GM18870 (cell line): ENCODE measurements around the gene RAD18.

Experiments used
- ATAC-seq: cut with Tn5 transposase; IDR thresholded peaks from one replicate; pipeline ENCODE4 v1.9.1; 2021; ENCODE audit warnings: moderate library complexity; ENCODE audit not compliant: unreplicated experiment

The RAD18 gene

DNA sequence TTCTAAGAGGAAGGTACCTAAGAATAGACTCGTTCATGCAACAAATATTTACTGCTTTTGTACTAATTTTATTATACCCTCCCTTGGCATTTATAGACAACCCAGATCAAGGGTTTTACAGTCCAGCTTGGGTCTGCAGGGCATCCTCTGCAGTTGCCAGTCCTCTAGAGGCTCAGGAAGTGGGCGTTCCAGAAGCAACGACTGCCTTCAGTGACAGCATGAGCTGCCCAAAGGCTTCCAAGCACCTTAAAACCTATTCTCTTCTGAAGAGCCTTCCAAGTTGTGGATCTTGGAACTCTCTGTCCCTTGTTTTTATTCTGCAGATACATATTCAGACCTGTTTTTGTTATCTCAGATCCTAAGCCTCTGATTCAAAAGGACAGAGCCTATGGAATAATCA is 95.6 kb downstream of the RAD18 start:
- no peak for ATAC-seq

DNA sequence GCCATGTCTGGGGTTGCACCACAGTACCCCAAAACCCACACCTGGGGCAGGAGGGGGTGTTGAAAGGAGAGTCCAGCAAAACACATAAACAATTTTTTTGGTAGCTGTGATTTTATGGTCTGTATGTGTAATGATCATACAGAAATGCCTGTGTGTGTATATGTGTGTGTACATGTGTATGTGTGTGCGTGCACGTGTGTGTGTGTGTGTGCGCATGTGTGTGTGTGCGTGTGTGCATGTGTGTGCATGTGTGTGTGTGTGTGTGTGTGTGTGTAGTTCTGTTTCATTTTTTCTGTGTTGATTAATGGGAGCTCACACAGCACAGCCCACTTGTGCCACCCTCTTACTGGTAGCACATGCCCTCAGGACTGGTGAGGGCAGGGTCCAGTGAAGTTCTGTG is 97.6 kb downstream of the RAD18 start:
- no peak for ATAC-seq

DNA sequence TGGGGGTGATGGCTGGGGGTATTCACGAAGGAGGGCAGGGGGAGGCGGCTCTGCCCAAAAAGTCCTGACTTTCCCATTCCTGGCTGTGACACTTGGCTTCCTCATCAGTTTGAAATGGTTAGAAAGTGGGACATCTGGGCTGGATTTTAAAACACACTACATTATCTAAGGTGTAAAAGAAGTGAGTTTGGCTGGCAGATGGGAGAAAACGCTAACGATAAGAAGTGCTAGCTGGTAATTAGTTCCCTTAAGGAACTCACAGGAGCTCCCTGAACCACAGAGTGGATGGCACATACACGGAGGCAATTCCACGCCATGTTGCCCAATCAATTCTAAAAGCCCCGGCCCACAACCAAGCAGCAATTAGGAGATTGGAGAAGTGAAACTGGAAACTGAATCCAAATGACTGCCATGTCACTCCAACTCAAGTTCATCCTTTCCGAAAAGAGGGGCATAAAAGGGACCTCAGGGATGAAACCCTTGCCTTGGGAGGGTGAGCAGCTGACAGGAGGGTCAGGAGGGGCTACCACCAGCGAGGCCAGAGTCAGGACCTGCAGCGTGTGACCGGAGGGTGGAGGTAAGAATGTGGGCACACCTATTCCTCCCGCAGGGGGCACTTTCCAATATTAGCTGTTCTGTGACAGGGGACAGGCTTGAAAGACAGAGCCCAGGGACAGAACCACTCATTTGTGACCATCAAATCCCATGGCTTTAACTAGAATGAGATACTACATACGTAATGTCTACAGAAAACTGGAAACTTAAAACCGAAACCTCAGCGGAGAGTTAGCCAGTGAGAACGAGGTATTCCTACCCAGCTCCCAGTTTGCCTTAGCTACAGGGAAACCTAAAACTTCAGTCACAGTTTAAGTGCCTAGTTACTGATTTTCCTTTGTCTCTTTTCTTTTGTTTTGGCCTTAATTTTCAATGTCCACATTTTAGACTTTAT is 98.6 kb downstream of the RAD18 start:
- no peak for ATAC-seq

DNA sequence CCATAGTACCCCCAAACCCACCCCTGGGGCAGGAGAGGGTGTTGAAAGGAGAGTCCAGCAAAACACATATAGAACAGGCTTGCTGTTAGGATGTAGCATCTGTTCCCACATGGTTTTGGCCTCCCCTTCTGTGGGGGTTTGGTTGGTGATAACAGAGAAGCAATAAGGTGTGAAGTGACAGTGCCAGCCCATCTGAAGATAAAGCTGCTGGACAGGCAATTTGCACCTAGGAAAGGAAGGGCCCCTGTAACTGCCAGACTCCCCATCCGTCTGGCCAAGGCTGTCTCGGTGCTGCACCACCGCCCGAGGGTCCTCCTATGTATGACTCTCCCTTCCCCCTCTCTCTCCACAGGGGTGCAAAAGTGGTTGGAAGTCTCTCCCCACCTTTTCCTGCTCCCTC is 99.4 kb downstream of the RAD18 start:
- no peak for ATAC-seq

DNA sequence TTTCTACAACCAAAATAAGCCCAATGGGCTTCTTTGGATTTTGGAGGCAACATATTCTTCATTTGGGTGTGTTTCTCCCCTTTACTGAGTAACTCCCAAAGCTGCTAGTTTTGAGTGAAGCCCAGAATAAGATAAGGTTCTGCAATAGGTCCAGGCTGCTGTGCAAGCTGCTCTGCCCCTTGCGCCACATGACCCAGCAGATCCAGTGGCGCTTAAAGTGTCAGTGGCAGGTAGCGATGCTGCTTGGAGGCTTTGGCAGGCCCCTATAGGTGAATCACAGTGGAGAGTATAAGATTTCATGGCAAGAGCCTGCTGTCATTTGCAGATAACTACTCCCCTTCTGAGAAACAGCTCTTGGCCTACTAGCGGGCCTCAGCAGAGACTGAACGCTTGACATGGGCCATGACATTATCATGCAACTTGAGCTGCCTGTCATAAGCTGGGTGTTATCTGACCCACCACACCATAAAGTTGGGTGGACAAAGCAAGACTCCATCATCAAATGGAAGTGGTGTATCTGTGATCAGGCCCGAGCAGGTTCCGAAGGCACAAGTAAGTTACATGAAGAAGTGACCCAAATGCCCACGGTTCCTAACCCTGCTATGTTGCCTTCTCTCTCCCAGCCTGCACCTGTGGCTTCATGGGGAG is 105.4 kb downstream of the RAD18 start:
- no peak for ATAC-seq

DNA sequence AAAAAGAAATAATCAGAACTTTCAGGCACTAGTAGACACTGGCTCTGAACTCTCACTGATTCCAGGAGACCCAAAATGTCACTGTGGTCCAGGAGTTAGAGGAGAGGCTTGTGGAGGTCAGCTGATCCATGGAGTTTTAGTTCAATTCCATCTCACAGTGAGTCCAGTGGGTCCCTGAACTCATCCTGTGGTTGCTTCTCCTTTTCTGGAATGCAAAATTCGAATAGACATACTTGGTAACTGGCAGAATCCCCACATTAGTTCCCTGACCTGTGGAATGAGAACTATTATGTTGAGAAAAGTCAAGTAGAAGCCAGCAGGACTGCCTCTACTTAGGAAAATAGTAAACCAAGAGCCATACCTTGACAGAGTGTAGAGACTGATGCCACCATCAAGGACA is 106.6 kb downstream of the RAD18 start:
- no peak for ATAC-seq

DNA sequence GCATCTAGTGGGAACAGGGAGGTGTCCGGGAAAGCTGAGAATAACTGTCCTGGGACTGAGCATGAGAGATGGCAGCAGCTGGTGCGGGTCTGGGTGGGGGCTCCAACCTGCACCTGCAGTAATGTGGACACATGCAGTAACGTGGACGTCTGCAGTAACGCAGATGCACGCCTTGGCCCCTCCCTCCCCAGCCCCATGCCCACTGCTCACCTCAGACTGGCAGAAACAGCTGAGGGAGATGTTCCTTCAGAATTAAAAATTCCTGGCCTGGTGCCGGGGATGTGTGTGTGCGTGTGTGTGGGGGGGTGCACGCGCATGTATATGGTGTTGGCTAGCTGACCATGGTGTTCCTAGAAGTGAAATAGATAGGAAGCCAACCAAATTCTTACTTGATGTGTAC is 107.2 kb downstream of the RAD18 start:
- ATAC-seq = no peak

DNA sequence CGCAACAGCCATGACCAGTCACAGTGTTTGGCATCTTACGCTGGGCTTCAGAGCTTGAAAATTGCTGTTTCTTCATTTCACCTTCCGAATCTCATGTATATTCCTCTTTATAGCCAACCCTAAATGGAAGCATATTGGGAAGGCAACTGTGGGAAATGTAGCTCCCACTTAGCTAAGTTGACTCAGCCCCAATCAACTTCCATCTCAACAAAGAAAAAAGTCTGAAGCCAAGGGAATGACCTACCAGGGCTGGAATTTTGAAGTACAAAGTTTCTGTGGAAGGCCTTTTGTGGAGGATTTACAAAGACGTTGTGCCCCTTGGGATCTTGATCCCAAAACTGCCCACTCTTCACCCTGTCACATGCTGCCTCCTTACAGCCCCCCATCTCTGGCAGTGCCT is 108.6 kb downstream of the RAD18 start:
- ATAC-seq = no peak

DNA sequence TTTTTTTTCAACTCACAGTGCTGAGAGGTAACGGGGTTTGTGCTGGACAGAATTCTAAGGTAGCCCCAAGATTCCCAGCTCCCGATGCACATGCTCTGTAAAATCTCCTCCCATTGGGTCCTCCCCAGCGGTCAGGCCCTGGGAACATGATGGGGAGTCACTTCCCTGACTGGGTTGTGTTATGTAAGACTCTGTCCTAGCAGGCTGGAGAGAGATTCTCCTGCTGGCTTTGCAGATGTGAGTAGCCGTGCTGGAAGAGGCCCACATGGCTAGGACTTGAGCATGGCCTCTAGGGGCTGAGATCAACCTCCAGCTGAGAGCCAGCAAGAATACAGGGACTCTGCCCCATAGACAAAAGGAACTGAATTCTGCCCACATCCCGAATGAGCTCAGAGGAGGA is 110.2 kb downstream of the RAD18 start:
- no peak for ATAC-seq

DNA sequence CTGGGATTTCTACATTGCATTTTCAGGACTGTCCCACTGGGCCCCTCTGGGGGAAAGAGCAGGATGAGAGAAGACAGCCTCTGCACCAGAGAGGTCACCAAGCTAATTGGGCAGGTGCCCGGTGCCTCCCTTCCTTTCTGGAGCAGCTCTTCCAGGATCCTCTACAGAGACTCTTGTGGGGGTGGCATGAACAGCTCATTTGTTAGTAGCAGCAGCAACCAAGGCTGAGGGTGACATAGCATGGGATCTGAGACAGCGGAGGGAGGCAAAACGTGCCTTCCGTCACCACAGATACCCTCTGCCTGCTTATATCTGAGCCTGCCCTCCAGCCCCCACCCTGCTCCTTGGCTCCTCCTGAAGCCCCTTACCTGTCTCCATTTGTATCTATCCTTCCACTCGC is 110.8 kb downstream of the RAD18 start:
- ATAC-seq = no peak

DNA sequence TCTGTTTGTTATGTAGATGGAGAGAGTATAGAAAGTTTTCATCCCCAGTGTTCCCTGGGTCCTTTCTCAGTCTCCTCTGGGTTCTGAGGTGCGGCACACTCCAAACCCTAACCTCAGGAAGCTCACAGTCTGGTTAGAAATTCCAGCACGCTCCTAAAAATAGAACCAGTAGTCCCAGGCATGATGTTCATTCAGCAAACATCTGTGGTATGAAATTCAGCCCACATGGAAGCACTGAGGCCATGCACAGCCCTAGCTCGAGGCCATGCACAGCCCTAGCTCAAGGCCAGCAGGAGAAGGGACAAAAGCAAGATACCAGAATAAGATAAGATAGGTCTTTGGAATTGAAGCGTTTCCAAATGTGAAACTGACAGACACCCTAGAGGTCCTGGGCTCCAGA is 111.6 kb downstream of the RAD18 start:
- ATAC-seq = no peak

DNA sequence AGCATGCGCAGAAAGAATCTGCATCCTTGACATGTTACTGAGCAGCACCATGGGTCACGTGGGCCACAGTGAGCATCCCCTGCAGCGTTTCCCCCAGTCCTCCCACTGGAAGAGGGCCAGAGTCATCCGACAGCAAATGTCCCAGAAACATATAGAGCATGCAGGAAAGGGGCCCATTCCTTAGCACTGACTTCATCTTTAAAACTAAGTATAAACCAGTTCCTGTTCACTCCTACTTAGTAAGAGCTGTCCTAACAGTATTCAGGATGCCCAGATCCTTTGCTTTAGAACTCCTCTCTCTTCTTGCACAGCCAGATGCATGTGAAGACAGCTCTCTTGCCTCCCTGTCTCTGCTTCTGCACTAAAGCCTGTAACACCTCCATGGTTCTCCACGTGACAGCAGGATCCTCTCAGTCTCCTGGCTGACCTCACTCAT is 114.6 kb downstream of the RAD18 start:
- ATAC-seq = no peak

DNA sequence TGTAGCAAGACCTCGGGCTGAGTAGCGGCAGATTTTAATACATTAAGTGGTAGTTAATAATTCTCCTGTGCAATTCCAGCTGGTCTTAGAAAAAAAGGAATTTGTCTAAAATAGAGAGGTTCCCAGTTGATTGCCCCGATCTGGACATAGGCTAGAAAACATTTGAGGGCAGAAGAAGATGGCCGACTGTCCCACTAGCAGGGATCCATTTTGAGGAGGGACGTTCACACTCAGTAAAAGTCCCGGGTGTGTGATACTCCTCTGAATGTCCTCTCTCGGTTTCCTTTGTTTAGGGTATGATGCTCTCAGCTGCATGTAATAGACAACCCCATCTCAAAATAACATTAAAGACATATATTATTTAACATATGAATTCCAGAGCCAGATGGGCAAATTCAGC is 116.0 kb downstream of the RAD18 start:
- ATAC-seq = no peak

DNA sequence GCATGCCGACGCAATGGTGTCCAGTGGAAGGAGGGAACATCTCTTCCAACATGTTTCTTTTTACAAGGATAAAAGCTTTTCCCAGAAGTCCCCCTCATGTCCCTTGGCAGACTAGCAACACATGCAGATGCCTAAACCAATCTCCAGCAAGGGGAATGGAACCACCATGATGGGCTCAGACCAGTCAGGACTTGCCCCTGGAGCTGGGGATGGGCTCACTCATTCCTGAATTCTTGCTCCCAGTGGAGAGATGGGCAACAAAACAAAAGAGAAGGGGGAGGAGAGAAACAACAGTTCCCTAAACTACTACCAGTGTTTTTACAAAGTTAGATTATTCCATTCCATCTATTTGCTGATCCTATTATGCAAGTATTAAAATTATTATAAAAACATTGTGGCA is 117.1 kb downstream of the RAD18 start:
- no peak for ATAC-seq

DNA sequence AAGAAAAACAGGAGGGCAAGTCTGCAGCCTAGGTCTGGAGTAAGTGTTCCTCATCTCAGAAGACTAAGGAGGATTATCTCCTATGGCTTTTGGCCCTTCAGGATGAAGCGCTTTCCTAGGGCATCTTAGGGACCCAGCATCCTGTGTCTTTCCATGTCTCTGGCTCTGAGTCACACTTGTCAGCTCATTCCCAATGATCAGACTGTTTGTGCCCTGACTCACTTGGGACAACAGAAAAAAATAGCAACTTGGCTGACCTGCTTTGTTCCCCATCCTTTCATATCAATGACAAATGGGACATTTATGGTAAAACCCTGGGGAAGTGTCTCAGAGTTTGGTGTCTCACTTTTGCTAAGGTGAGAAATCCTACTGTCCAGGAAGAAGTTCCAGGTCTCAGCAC is 117.6 kb downstream of the RAD18 start:
- no peak for ATAC-seq

DNA sequence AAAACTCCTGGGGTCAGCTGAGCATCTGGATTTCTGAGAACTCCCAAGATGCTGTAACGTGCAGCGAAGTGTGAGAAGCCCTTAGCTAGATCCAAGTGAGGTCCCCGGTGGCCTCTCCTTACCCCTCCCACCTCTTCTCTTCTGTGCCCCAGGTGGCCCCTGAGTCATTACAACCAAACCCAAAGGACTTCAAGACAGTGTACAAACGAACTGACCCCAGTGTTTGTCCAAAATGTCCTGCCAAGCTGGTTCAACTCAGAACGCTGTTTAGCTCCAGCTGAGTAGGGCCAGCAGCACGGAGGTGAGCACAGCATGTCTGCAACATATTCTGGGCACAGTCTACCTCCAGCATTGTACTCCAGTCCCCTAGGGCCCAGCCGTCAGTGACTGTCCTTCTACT is 119.9 kb downstream of the RAD18 start:
- no peak for ATAC-seq

DNA sequence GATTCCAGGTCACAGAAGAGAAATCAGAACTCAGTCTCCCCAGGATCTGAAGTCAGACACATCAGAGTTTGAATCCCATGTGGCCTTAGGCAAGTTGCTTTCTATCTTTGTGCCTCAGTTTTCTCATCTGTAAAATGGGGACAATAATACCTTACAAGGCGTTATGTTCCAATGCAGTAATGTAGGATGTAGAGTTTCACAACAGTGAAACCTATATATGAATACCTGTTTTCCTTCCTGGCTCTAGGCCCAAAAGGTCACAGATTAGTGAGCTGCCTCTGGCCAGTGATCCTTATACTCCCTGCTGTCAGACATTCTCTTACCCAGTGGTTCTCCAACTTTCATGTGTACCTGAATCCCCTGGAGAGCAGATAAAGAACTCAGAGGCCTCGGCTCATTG is 121.0 kb downstream of the RAD18 start:
- ATAC-seq = no peak

DNA sequence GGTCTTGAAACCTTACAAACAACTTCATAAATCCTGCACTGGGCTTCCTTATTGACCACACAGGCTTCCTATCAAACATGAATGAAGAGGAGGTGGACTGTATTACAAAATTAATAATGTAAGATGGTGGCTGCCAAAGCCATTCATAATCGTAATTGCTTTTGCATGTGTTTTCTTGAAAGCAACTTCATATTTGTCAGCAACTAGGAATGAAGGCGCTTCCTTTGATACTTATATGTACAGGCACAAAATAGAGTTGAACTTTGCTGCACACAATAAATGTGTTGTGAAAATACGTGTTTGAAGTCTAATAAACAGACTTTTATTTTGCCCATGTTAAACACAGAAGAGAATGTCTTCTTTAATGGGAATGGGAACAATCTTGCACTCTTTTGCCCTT is 121.8 kb downstream of the RAD18 start:
- no peak for ATAC-seq

DNA sequence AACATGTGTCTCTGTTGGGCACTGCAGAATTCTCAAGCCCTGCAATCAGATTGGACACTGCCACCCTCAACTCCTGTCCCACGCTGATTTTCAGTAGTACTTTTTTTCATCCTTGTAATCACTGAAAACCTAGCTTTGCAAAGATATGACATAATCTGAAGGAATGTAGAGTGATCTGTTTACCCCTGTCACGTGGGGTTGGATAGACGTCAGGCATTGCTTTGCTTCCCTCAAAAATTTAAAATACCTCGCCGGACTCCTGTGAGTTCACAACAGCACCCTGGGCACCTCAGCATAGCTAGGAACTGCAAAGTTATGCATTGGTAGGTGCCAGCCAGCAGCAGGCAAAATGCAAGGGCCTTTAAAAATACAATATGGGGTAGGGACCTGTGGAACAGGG is 122.7 kb downstream of the RAD18 start:
- no peak for ATAC-seq

DNA sequence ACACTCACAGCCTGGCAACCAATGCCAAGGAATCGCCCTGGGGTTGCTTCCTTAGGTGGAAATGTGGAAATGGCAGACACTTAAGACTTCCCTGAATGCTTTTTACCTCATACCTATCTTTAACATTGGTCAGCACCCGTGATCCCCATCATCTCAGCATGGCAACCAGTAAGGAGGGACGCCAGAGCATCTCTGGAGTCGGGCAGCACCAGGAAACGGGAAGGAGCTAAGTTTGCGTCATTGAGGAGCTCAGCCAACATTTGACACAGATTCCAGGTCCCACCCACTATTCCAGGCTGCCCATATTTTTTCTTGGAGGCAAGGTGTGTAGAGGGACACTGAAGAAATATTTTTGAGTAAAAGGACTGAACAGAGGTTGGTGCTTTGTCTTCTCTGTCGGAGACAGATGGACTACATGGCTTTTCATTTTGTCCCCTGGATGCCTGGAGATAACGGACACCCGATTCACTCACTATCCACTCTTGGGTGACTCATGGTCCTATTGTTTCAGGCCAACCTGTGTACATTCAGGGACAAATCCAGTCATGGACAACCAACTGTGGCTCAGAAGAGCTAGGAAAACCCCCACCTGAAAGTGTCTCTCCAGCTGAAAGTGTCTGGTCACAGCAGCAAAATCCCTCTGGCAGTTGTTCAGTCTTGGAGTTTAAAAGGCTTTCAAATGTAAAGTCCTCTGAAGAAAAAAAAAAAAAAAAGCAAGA is 123.5 kb downstream of the RAD18 start:
- ATAC-seq = no peak

DNA sequence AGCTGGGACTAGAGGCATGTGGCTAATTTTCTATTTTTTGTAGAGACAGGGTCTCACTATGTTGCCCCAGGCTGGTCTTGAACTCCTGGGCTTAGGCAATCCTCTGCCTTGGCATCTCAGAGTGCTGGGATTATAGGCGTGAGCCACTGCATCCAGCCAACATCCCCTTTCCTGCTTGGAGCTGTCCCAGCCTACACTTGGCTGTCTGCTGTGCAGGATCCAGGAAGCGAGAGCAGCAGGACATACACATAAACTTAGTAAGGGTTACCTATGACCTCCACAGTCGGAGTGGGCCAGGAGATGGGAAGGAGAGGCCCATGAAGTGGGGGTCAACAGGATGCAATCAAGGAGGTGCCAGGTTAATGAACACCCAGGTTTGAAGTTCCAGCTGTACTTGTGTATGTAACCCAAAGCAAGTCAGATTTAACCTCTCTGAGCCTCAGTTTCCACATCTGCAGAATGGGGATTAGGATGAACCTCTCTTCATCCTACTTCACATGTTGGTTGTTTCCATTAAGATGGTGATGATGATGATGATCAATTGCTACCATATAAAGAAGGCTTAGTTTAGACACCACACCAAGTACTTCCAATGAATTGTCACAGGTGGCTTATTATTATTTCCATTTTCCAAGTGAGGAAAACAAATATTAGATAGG is 124.4 kb downstream of the RAD18 start:
- no peak for ATAC-seq
